OCI-LY7 (cell line): ENCODE measurements around the gene BDP1. TPM values are rescaled to one million over a fixed set of nuclear protein-coding genes. Genes with fewer than 3 reads are reported as not detected.
"Not testable (repeated sequence)": the region's sequence is repeated elsewhere in the genome, so short reads cannot be mapped to it uniquely, and the experiment has no call there.

Source experiments
- BruUV-seq: library from RNA; stranded (reverse); fragments of 400-500 nt; replicated peaks from 2 replicates; lab custom pipeline; 2021; lab: Mats Ljungman, UMichigan
- CTCF ChIA-PET: fragments of 300-600 bp; sonication (Branson Sonifier 250); formaldehyde crosslinking; loops from one replicate; lab custom pipeline; 2022; ENCODE audit warnings: antibody characterized with exemption; ENCODE audit not compliant: unreplicated experiment; lab: Charles Lee
- POLR2A ChIA-PET: fragments of 300-600 bp; sonication (Branson Sonifier 250); formaldehyde crosslinking; loops from one replicate; lab custom pipeline; 2022; ENCODE audit warnings: antibody characterized with exemption; lab: Charles Lee
- DNase-seq: peaks from one replicate; pipeline ENCODE4 v3.0.0-alpha.2; 2015; ENCODE audit warnings: low spot score
- H2AFZ ChIP-seq: fragments of 200-600 bp; sonication (generic), shearing (Covaris generic); 2 replicates; pipeline ENCODE4 v1.6.1; 2014; ENCODE audit warnings: mild to moderate bottlenecking, antibody characterized with exemption, low read length, moderate library complexity
- H3K27ac ChIP-seq: fragments of 200-600 bp; sonication (generic); 2 replicates; pipeline ENCODE4 v1.5.1; 2014; ENCODE audit warnings: mixed run types, low read depth, mild to moderate bottlenecking, moderate library complexity, low read length, inconsistent platforms; ENCODE audit not compliant: poor library complexity, severe bottlenecking
- H3K36me3 ChIP-seq: fragments of 200-600 bp; sonication (generic); 2 replicates; pipeline ENCODE4 v1.6.1; 2014; ENCODE audit warnings: mild to moderate bottlenecking, antibody characterized with exemption, low read length, moderate library complexity, mixed read lengths; ENCODE audit not compliant: insufficient read depth
- H3K4me1 ChIP-seq: fragments of 200-600 bp; sonication (generic); 2 replicates; pipeline ENCODE4 v1.5.1; 2014; ENCODE audit warnings: mild to moderate bottlenecking, low read length; ENCODE audit not compliant: insufficient read depth, poor library complexity, severe bottlenecking
- H3K4me2 ChIP-seq: fragments of 200-600 bp; sonication (generic); 2 replicates; pipeline ENCODE4 v1.6.1; 2014; ENCODE audit warnings: mild to moderate bottlenecking, low read length
- H3K4me3 ChIP-seq: fragments of 200-600 bp; sonication (generic); 2 replicates; pipeline ENCODE4 v1.5.1; 2014; ENCODE audit warnings: mild to moderate bottlenecking, low read depth, low read length; ENCODE audit not compliant: poor library complexity, severe bottlenecking
- H3K79me2 ChIP-seq: fragments of 200-600 bp; sonication (generic); 2 replicates; pipeline ENCODE4 v1.6.1; 2016; ENCODE audit warnings: low read depth, mild to moderate bottlenecking, low read length, moderate library complexity, mixed read lengths; ENCODE audit not compliant: insufficient read depth
- H3K9me2 ChIP-seq: fragments of 200-600 bp; sonication (generic); 2 replicates; pipeline ENCODE4 v1.6.1; 2016; ENCODE audit warnings: mild to moderate bottlenecking, low read length, mixed read lengths; ENCODE audit not compliant: insufficient read depth
- H3K9me3 ChIP-seq: fragments of 200-600 bp; sonication (generic); 2 replicates; pipeline ENCODE4 v1.6.1; 2014; ENCODE audit warnings: mild to moderate bottlenecking, mixed run types, low read length, mixed read lengths
- H4K20me1 ChIP-seq: fragments of 200-600 bp; sonication (generic); 2 replicates; pipeline ENCODE4 v1.6.1; 2014; ENCODE audit warnings: mild to moderate bottlenecking, antibody characterized with exemption, low read length, moderate library complexity, mixed read lengths; ENCODE audit not compliant: insufficient read depth
- EZH2phosphoT487 ChIP-seq: fragments of 200-600 bp; sonication (generic); IDR thresholded peaks from 2 replicates; pipeline ENCODE4 v1.6.1; 2018; ENCODE audit warnings: low read depth, borderline replicate concordance, mild to moderate bottlenecking, mixed run types, antibody characterized with exemption, low read length, moderate library complexity, mixed read lengths
- intact Hi-C: fragments of 100-400 bp; cut with micrococcal nuclease; formaldehyde crosslinking; loops from one replicate; pipeline ENCODE4 v1.10.0; 2022; ENCODE audit not compliant: unreplicated experiment
- total RNA-seq, 2 experiments: library from RNA; depleted of rRNA in 1 of 2; stranded (reverse); fragments of >200 nt in 1 of 2; shearing (Covaris generic) in 1 of 2; gene quantifications; 2 replicates each; pipeline ENCODE4 v1.2.3, GENCODE V29; 2014 to 2022
- TF ChIP-seq, protein P1 (sequence below): fragments of 200-600 bp; sonication (generic); conservative IDR thresholded peaks from 2 replicates; pipeline ENCODE4 v1.5.1; 2014; ENCODE audit warnings: mild to moderate bottlenecking, antibody characterized with exemption, low read length, moderate library complexity, mixed read lengths

Gene BDP1
- total RNA-seq, 2 experiments from 2014 or later = 29.2 to 37.3 TPM

DNA sequence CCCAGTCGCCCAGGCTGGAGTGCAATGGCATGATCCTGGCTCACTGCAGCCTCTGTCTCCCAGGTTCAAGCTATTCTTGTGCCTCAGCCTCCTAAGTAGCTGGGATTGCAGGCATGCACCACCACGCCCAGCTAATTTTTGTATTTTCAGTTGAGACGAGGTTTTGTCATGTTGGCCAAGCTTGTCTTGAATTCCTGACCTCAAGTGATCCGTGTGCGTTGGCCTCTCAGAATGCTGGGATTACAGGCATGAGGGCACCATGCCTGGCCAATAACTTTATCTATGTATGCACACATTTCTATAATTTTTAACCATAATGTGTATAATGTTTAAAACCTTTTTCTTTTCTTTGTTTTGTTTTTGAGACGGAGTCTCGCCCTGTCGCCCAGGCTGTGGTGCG, 43.3 kb downstream of the BDP1 start:
- POLR2A ChIA-PET = interaction anchor here (1.7 kb wide), 1 partner anchor 17 kb away, joined by 4 read pairs; no protein-coding TSS in a partner anchor
- intact Hi-C loops = not testable (repeated sequence)

DNA sequence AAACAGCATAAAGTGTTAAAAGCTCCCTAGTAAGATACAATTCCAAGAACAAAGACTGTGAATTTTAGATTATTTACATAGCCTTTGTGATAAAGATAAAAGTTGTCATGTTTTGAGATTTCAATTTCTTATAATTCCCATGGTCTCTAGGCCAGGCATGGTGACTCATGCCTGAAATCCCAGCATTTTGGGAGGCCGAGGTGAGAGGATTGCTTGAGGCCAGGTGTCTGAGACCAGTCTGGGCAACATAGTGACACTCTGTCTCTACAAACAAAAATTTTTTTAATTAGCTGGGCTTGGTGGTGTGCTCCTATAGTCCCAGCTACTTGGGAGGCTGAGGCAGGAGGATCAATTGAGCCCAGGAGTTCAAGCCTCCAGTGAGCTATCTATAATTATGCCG, 48.1 kb downstream of the BDP1 start:
- TF ChIP-seq EZH2phosphoT487 = no peak
- TF ChIP-seq, protein P1, sequence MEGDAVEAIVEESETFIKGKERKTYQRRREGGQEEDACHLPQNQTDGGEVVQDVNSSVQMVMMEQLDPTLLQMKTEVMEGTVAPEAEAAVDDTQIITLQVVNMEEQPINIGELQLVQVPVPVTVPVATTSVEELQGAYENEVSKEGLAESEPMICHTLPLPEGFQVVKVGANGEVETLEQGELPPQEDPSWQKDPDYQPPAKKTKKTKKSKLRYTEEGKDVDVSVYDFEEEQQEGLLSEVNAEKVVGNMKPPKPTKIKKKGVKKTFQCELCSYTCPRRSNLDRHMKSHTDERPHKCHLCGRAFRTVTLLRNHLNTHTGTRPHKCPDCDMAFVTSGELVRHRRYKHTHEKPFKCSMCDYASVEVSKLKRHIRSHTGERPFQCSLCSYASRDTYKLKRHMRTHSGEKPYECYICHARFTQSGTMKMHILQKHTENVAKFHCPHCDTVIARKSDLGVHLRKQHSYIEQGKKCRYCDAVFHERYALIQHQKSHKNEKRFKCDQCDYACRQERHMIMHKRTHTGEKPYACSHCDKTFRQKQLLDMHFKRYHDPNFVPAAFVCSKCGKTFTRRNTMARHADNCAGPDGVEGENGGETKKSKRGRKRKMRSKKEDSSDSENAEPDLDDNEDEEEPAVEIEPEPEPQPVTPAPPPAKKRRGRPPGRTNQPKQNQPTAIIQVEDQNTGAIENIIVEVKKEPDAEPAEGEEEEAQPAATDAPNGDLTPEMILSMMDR = no peak
- Histone ChIP-seq H3K4me2 (no peak overlapping the region), H3K9me2 (no peaks in the 10 kb centered on the region), H3K79me2 (no peaks in the 10 kb centered on the region), H3K9me3 (no peaks in the 10 kb centered on the region), H3K4me1 (no peaks in the 10 kb centered on the region), H4K20me1 (no peaks in the 10 kb centered on the region), H2AFZ (no peak overlapping the region), H3K4me3 (no peak overlapping the region), H3K36me3 (peaks cover 97% of the 10 kb centered on the region), H3K27ac (no peak overlapping the region)
- CTCF ChIA-PET = no interaction called here
- POLR2A ChIA-PET = no interaction called here
- no TSS peak for BruUV-seq
- DNase-seq = no peak
- intact Hi-C loops = no loop called here

More for the DNA sequence above, 43.3 kb downstream of the BDP1 start:
- H2AFZ ChIP-seq, H3K4me1 ChIP-seq, H3K4me3 ChIP-seq, H3K9me3 ChIP-seq, H3K27ac ChIP-seq, H4K20me1 ChIP-seq, CTCF ChIA-PET, DNase-seq, BruUV-seq, H3K79me2 ChIP-seq, H3K9me2 ChIP-seq, H3K4me2 ChIP-seq: not testable (repeated sequence)
- H3K36me3 ChIP-seq = peaks cover 92% of the 10 kb centered on the region

DNA sequence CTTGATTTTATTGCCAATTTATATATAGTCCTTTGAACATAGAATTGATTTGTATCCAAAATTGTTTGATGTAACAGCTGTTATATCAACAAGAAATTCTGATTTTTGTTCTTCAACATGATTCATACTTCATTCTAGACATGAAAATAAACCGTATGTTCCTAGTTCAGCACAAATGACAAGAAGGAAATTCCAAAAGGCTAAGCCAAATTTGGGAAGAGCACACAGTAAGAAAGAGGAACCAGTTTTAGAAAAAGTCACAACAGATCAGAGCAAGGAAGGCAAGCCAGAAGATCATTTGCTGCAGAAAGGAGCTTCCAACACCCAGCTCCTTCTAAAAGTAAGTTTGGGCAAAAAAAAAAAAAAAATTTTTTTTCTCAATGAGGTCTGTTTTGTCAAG, 66.7 kb downstream of the BDP1 start:
- POLR2A ChIA-PET = interaction anchor here (0.6 to 0.8 kb wide), 2 partner anchors 9 to 73 kb away, joined by 3 to 4 read pairs; no protein-coding TSS in a partner anchor
- no TSS peak for BruUV-seq
- Histone ChIP-seq H3K9me3 (no peaks in the 10 kb centered on the region), H3K4me2 (no peak overlapping the region), H3K79me2 (no peaks in the 10 kb centered on the region), H3K9me2 (no peaks in the 10 kb centered on the region), H2AFZ (no peak overlapping the region), H4K20me1 (no peaks in the 10 kb centered on the region), H3K36me3 (peaks cover 77% of the 10 kb centered on the region), H3K27ac (no peak overlapping the region), H3K4me3 (no peak overlapping the region), H3K4me1 (no peaks in the 10 kb centered on the region)
- DNase-seq = no peak
- CTCF ChIA-PET = no interaction called here
- TF ChIP-seq, protein P1 = no peak
- no peak for TF ChIP-seq EZH2phosphoT487
- intact Hi-C loops = no loop called here

- H3K4me2 ChIP-seq, intact Hi-C loops, H3K79me2 ChIP-seq, DNase-seq, H2AFZ ChIP-seq, H3K9me2 ChIP-seq, H3K4me3 ChIP-seq, BruUV-seq, H3K9me3 ChIP-seq, CTCF ChIA-PET, H3K4me1 ChIP-seq, POLR2A ChIA-PET, H3K27ac ChIP-seq, H4K20me1 ChIP-seq: not testable (repeated sequence)
- H3K36me3 ChIP-seq = peaks cover 70% of the 10 kb centered on the region
These were observed 70.2 kb downstream of the BDP1 start for GRCh38 chr5:71525611-71526010.
